ENCODE results near the gene SH2D6.
A peak's percentile ranks its signal among the peaks of the same experiment; 100 is the strongest.
"Not testable (repeated sequence)": the region's sequence is repeated elsewhere in the genome, so short reads cannot be mapped to it uniquely, and the experiment has no call there.

Gene SH2D6

DNA sequence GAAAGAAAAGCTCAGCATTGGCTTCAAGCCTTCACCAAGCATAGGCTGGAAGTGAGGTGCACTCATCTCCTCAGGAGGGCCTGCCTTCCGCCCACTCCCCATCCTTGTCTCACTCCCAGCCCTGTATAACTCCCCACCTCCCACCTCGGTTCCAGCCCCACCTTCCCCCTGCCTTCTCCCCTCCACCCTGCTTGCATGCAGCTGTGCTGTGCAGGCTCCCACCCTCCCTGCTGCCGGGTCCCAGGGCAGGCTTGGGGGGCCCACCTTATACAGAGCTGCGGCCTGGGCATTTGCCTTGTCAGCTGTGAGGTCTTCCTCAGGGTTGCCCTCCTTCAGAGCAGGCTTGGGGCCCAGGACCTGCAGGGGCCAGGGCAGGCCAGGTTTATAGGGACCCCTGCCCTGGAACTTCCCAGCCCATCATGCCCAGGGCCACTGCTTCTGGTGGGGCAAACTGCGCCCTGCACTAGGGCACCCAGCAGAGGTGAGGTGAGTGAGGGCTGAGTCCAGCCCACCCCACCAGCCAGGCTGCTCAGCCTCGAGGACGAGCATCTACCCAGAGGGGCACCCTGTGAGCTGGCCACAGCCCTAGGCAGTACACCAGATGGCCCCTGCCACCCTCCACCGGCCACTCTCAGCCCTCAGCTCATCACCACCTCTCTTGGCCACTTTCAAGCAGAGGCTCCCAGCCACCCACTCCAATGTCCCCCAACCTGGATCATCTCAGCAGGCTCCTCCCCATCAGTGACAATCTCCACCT lies 19.9 kb upstream of the SH2D6 start:
- DNase-seq, result peak; percentile 13

DNA sequence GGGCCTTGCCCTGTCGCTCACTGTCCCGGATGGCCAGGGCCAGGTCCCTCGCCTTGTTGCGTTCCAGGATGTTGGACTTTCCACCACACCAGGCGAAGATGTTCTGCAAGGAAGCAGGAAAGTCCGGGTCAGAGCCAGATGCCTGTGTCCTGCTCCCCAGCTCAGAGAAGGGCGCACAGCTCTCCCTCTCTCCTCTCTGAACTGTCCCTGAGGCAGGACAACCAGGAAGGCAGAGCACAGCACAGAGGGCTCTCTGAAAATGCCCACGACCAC lies 19.4 kb upstream of the SH2D6 start:
- no peak for DNase-seq

GRCh38 chr2:85400023-85400422 lies 18.5 kb upstream of the SH2D6 start:
- no peak for DNase-seq

- peak; percentile 27 for DNase-seq
Observed at GRCh38 chr2:85400541-85401463, 17.7 kb upstream of the SH2D6 start.

GRCh38 chr2:85401464-85401805 lies 17.1 kb upstream of the SH2D6 start:
- no peak for DNase-seq

GRCh38 chr2:85401844-85402243 lies 16.7 kb upstream of the SH2D6 start:
- DNase-seq, result peak; percentile 10

DNA sequence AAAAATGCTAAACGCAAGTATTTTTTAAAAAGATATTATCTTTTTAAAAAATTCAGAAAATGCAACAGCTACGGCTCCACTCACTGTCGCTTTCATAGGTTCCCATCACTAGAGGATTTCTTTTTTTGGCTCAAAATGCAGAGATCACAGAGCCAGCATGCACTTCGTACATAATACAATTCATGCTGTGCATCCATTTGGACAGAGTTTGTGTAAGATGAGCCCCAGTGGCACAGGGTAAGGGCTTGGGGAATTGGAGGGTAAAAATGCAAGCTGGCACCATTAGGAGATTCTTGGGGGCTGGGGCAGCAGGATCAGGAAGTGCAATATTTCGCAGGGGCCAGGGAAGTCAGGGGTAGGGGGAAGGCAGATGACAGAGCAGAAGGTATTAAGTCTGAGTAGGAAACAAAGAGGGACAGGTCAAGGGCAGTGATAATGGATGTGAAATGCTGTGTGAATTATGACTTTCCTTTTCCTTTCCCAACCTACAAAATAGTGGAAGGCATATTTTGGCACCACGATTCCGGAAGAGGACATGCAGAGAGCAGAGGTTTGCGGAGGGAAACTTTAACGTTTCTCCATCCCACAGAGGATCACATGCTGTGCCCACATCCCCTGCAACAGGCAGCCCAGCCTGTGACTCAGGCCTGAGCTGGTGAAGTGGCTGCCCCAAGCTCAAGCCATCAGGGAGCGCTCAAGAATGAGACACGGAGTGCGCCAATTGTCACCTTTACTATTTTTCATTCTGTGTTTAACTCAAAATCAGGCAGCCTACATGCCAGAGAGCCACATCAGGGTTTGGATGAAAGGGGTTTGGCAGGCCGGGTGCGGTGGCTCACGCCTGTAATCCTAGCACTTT lies 13.1 kb upstream of the SH2D6 start:
- DNase-seq, result peak; percentile 41

DNA sequence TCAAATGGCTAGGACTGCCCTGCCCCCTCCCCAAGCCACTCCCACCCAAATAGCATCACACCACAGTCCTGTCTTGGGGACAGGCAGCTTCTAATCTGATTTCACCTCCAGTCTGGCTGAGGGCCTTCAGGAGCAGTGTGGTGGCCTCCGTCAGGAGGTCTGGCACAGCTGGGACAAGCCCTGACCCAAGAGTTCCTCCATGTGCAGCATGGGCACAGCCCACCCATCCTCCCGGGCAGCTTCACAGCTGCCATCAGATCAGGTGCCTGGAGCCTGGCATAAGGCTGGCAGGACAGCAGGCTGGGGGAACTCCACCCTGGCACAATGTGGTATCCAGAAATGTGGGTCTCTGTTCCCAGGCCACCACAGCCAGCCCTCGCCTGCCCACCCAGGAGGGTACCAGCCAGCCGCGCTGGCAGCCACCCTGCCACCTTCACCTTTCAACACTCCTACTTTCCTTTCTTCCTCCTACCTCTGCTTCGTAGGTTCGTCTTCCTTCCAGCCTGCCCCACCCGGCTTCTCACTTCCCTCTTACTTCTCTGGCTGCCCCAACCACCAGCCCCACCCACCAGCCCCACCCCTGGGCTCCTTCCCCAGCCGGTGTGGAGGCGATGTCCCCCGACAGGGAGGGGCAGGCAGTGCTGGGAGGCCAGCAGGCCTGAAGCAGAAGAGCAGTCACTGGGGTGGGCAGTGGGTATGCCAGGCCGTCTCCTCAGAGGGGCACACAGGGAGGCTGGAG lies 8.5 kb upstream of the SH2D6 start, which contains the start of gene CAPG:
CAPG (minus strand) TSS at position 522 of the 739 bp plus-strand sequence. CDS start 8,221 bp downstream, outside the sequence.
- DNase-seq, result no peak

- no peak for DNase-seq
Observed at GRCh38 chr2:85410584-85411404, 7.7 kb upstream of the SH2D6 start.

DNA sequence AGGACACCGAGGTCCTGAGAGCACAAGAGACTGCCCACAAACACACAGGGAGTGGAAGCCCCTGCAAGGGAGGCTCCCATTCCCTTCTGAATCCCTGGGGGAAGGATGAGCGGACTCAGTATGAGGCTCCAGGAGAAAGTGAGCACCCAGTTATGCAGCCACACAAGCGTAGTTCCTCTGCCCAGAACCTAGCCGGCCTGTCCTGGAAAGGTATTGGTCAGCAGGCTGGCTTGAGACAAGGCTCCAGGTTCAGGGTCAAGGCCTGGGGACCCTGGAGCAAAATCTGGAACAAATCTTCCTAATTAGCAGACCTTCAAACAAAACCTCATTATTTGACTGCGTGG lies 7.1 kb upstream of the SH2D6 start:
- DNase-seq, result no peak

DNA sequence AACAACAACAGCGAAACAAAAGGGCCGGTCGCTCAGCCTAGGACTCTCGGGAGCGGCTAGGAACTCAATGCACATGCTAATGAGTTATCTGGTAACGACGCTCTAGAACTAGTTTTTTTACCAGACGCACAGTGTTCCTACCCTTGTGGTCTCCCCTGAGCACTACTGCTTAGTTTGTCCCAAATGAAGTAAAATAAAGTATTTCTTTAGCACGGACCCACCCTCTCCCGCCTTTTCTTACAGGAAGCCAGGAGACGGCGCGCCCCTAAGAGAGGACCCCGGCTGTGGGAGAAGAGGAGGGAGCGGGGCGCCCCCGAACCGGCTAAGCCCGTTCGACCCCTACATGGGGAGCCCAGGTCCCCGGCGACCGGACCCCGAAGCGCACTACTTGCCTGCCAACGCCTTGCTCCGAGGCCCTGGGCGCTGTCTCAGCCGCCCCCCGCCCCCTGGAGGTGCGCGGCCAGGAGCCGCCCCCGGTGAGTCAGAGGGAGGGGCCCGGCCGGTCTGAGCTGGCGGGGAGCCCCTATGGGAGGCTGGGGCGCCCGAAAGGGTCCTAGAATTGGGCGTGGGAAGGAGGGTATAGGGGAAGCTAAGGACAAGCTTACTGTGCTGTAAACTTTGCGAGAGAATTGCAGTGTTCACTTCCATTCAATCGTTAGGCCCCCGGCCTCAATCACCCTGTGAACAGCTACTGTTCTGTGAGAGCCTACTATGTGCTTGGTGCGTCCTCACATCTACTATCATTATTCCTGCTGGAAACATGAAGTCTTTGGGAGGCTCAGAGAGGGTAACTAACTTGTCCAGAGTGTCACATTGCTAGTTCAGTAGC lies 4.7 kb upstream of the SH2D6 start:
- peak; percentile 82 for DNase-seq

- DNase-seq, result not testable (repeated sequence)
Observed at GRCh38 chr2:85414421-85414759, 4.1 kb upstream of the SH2D6 start.

GRCh38 chr2:85414761-85415553 lies 3.6 kb upstream of the SH2D6 start:
- DNase-seq, result no peak

DNA sequence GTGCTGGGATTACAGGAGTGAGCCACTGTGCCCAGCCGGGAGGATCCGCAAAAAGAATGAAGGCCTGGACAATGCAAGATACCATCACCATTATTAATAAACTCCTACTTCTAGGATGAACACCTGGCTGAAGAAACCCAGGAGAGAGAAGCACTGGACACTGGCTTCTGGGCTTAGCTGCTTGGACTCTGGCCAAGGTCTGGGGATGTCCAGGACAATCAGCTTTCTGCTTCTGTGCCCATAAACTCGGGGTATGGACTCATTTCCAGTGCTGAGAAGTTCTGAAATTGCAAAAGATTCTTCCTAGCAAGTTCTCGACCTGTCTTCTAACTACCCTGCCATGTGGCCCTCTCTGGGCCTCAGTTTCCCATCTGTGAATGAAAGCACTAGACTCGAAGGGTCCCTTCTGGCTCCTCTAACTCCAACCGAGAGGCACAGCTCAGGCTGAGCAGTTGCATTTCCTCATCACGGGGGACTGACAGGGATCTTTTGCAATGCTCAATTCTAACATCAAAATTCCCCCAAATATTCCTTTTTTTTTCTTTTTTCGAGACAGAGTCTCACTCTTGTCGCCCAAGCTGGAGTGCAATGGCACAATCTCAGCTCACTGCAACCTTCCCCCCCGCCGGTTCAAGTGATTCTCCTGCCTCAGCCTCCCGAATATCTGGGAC lies 2.4 kb upstream of the SH2D6 start:
- DNase-seq, result no peak

DNA sequence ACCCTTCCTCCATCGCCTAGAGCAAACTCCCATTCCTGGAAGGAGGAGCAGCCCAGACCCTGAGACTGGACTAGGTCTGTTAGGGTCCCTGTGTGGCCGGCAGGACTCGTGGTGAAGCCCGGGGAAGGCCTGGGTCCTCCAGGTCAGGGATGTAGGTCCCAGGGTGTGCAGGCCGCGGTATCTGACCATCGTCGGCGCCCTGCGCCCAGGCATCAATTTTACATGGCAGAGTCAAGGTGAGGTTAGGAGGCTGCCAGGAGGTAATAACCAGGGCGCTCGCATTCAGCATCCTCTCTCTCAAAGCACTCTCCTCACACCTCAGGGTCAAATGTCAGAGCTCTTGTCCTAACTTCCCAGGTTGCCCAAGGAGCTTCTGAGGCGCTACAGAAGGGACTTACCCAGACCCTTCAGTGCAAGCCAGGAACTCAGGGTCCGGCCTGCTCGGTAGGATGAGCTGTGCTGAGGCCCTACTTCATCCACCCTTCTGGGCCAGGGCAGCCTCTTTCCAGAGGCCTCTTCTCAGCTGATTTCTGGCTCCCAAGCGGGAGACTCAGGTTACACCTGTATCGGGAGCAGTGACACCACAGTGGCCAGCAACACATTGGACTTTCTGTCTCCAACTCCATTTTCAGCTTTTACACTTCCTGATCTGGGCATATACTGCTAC lies 628 bp downstream of the SH2D6 start:
- DNase-seq, result peak; percentile 18

- peak; percentile 92 for DNase-seq
Observed at GRCh38 chr2:85420536-85421259, 2.2 kb downstream of the SH2D6 start.

GRCh38 chr2:85421260-85422071 lies 3.0 kb downstream of the SH2D6 start:
- DNase-seq, result peak; percentile 33
